HepG2 (cell line): Measurements from ENCODE around the gene BMP6. TPM values are rescaled to one million over a fixed set of nuclear protein-coding genes. Genes with fewer than 3 reads are reported as not detected.
A peak's percentile ranks its signal among the peaks of the same experiment; 100 is the strongest.

Experiments used
- AFF4 ChIP-seq: sonication (generic); formaldehyde crosslinking; IDR thresholded peaks from 2 replicates; pipeline ENCODE4 v1.4.0; 2020; ENCODE audit warnings: missing genetic modification reagents
- DR1 ChIP-seq: sonication (generic); formaldehyde crosslinking; IDR thresholded peaks from 2 replicates; pipeline ENCODE4 v1.8.0; 2021; ENCODE audit warnings: mild to moderate bottlenecking, missing genetic modification reagents, inconsistent platforms
- EP300 ChIP-seq, 3 experiments: sonication (generic) in 1 of 3; formaldehyde crosslinking in 1 of 3; IDR thresholded peaks; 2 replicates each; pipeline versions ENCODE4 v1.5.1 to v1.6.1; 2011 to 2020; ENCODE audit warnings: low read depth in 2 of 3, low read length in 2 of 3, borderline replicate concordance in 1 of 3, improper control_type of control experiment in 1 of 3, mild to moderate bottlenecking in 1 of 3, missing genetic modification reagents in 1 of 3, moderate library complexity in 1 of 3
- FUBP1 ChIP-seq: sonication (generic); formaldehyde crosslinking; IDR thresholded peaks from 2 replicates; pipeline ENCODE4 v1.5.1; 2020; ENCODE audit warnings: missing genetic modification reagents, mild to moderate bottlenecking, borderline replicate concordance
- IKZF5 ChIP-seq: IDR thresholded peaks from 2 replicates; pipeline ENCODE4 v1.6.1; 2018; ENCODE audit warnings: missing genetic modification reagents, mild to moderate bottlenecking, missing compliant biosample characterization
- MTERF4 ChIP-seq: sonication (generic); formaldehyde crosslinking; IDR thresholded peaks from 2 replicates; pipeline ENCODE4 v1.8.0; 2023; ENCODE audit warnings: mild to moderate bottlenecking, missing genetic modification reagents
- MXD1 ChIP-seq: sonication (generic); formaldehyde crosslinking; IDR thresholded peaks from 2 replicates; pipeline ENCODE4 v1.4.0; 2020; ENCODE audit warnings: mild to moderate bottlenecking, missing genetic modification reagents
- PTBP1 ChIP-seq: fragments of 200-400 bp; formaldehyde crosslinking; IDR thresholded peaks from 2 replicates; pipeline ENCODE4 v1.6.1; 2018; ENCODE audit warnings: low read length, low read depth; ENCODE audit not compliant: poor library complexity, severe bottlenecking
- SKI ChIP-seq: fragments of 450-650 bp; IDR thresholded peaks from one replicate; pipeline ENCODE4 v1.6.1; 2018; ENCODE audit warnings: mild to moderate bottlenecking; ENCODE audit not compliant: partially characterized antibody
- TBL1XR1 ChIP-seq: fragments of 150-350 bp; IDR thresholded peaks from 2 replicates; pipeline ENCODE4 v1.6.1; 2014; ENCODE audit warnings: borderline replicate concordance, low read length; ENCODE audit not compliant: partially characterized antibody
- ZNF180 ChIP-seq: sonication (generic); formaldehyde crosslinking; IDR thresholded peaks from 2 replicates; pipeline ENCODE4 v1.4.0; 2020; ENCODE audit warnings: low read depth, missing genetic modification reagents, borderline replicate concordance
- ZNF367 ChIP-seq: sonication (generic); formaldehyde crosslinking; IDR thresholded peaks from 2 replicates; pipeline ENCODE4 v1.4.0; 2020; ENCODE audit warnings: missing genetic modification reagents, borderline replicate concordance
- ZNF501 ChIP-seq: sonication (generic); formaldehyde crosslinking; IDR thresholded peaks from 2 replicates; pipeline ENCODE4 v1.5.1; 2020; ENCODE audit warnings: mild to moderate bottlenecking, moderate library complexity, missing genetic modification reagents
- ZNF572 ChIP-seq: sonication (generic); formaldehyde crosslinking; IDR thresholded peaks from 2 replicates; pipeline ENCODE4 v1.5.1; 2020; ENCODE audit warnings: mild to moderate bottlenecking, missing genetic modification reagents
- ZNF589 ChIP-seq: sonication (generic); formaldehyde crosslinking; conservative IDR thresholded peaks from 2 replicates; pipeline ENCODE4 v1.8.0; 2022; ENCODE audit warnings: mild to moderate bottlenecking, moderate library complexity, missing genetic modification reagents
- ZNF615 ChIP-seq: sonication (generic); formaldehyde crosslinking; IDR thresholded peaks from 2 replicates; pipeline ENCODE4 v1.5.0; 2020; ENCODE audit warnings: mild to moderate bottlenecking, missing genetic modification reagents, borderline replicate concordance
- ZNF619 ChIP-seq: sonication (generic); formaldehyde crosslinking; IDR thresholded peaks from 2 replicates; pipeline ENCODE4 v1.4.0; 2020; ENCODE audit warnings: mild to moderate bottlenecking, missing genetic modification reagents
- polyA plus RNA-seq, 8 experiments: library from polyadenylated mRNA; depleted of rRNA in 3 of 8; stranded (reverse) in 7 of 8; unstranded in 1 of 8; fragments of >200 nt; fragmentation: Illumina TruSeq in 4 of 8; extraction: Trizol in 4 of 8; gene quantifications; 2 replicates each; pipeline versions ENCODE4 v1.2.1 to v1.2.3, GENCODE V29; 2011 to 2016; ENCODE audit warnings: low read depth in 4 of 8, missing spikeins in 1 of 8, mixed read lengths in 1 of 8; ENCODE audit not compliant: insufficient read depth in 1 of 8
- total RNA-seq, 5 experiments: library from RNA; depleted of rRNA; stranded (reverse); fragments of >200 nt; fragmentation: Illumina TruSeq; extraction: Trizol; gene quantifications; 2 replicates each; pipeline ENCODE4 v1.2.3, GENCODE V29; 2016; ENCODE audit warnings: low read depth in 1 of 5

Gene BMP6
- total and polyA plus RNA-seq, 2 of the 13 experiments (the other 11 are each of a cell fraction or from before 2014, with no cell fraction given): 0.09 to 0.18 TPM

GRCh38 chr6:7697820-7698623 is 27.9 kb upstream of the BMP6 start (continued):
- TF ChIP-seq MXD1 (CRISPR knock-in tag) (no peak), ZNF619 (CRISPR knock-in tag) (no peak), ZNF501 (CRISPR knock-in tag) (no peak), ZNF367 (CRISPR knock-in tag) (no peak), SKI (no peak), MTERF4 (no peak), PTBP1 (no peak), ZNF615 (no peak), IKZF5 (no peak), ZNF572 (CRISPR knock-in tag) (no peak), TBL1XR1 (peak; percentile 12), EP300 (IDR thresholded peaks at IDR 0.05; ENCODE audit: low read depth in 2 of 2, low read length in 2 of 2) (peak; percentile 62 to 68; a peak in 3 of 4 replicates), EP300 (CRISPR knock-in tag; IDR thresholded peaks at IDR 0.05; ENCODE audit: borderline replicate concordance) (peak; percentile 35; the same call in 1 of the 2 replicates), AFF4 (CRISPR knock-in tag) (no peak), DR1 (no peak), FUBP1 (no peak), ZNF589 (CRISPR knock-in tag) (no peak), ZNF180 (CRISPR knock-in tag) (no peak)
